GM19467 (cell line): Measurements from ENCODE around the gene THSD4.
"Not testable (repeated sequence)": the region's sequence is repeated elsewhere in the genome, so short reads cannot be mapped to it uniquely, and the experiment has no call there.

Experiments
- ATAC-seq: cut with Tn5 transposase; IDR thresholded peaks from one replicate; pipeline ENCODE4 v1.9.1; 2021; ENCODE audit warnings: mild to moderate bottlenecking, moderate library complexity; ENCODE audit not compliant: unreplicated experiment

THSD4 gene

DNA sequence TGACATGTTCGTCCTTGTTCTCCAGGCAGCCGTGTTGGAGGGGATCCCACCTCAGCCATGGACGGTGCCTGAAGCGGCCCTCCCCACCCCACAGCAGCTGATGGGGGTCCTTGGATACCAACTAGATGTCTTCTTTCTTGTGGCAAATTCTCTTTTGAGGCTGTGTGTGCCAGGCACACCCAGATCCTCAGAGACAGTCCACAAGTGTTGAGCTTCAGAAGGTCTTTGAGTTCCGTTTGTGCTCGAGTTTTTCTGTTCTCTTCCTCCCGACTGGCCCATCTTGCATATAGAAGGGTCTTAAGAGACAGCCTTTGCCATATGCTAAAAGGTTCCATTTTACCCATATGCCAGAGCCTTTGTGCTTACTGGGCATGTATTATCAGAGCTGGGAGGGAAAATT is 227.4 kb downstream of the THSD4 start:
- ATAC-seq, result no peak

DNA sequence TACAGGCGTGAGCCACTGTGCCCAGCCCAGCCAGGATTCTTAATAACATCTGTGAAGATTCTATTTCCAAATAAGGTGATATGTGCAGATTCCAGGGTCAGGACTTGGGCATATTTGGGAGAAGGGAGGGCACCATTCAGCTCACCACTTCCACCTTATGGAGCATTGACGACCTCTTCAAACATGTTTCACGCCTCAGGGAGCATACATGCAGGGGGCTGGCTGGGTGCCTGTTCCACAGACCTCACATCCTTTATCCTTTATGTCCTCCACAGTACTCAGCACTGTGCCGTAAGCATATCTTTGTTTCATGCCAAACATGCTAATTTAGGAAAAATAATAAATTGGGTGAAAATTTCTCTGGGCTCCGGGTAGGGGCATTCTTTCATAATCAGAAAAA is 229.0 kb downstream of the THSD4 start:
- ATAC-seq, result no peak

DNA sequence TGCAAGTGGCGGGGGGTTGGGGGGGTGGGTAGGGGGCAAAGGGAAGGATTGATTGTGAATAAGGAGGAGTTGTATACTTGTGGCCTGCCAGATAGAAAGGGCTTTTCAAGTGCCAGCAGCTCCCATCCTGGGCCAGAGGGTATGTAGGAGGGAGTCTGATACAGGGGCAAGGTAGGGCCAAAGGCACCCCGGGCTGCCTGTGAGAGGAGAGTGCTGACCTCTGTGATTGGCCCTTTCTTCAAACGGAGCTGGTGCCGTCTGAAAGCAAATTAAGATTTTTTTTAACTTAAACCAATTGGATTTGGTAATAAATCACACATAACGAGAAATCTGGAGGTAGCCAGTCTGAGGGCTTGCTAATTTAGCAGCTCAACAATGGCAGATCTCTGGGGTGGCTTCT is 229.9 kb downstream of the THSD4 start:
- ATAC-seq, result no peak

DNA sequence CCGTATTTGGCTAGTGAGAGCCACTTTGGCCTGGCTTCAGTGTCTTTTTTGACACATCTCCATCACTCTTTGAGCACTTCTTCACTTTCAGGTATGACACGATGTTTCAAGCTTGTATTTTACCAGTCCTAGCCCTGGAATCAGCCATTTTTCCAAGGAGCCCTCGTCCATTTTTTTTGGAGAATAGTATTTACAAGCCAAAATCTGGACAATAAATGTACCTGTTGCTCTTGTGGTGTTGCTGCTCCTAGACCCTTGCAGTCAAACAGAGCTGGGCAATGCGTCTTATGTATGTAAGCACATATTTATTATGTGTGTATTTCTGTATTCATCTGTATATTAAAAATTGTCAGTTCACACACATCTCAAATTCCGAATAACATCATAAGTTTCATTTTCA is 231.2 kb downstream of the THSD4 start:
- ATAC-seq, result no peak

DNA sequence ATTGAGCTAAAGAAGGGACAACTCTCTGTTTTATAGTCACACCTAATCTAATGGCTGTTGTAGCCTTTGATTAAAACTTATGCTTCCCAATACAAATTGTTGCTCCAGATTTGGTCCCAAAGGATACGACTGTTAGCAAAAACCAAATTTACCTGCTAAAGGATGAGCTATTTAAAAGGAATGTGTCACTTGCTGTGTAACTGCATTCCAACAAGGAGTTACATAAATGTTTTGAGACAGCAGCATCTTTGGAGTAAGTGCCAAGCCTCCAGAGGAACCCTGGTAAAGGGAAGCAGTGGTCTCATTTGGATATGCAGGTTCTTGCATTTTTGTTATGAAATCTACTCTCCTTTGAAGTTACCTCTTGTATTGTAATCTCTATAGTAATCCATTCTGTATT is 233.3 kb downstream of the THSD4 start:
- no peak for ATAC-seq

DNA sequence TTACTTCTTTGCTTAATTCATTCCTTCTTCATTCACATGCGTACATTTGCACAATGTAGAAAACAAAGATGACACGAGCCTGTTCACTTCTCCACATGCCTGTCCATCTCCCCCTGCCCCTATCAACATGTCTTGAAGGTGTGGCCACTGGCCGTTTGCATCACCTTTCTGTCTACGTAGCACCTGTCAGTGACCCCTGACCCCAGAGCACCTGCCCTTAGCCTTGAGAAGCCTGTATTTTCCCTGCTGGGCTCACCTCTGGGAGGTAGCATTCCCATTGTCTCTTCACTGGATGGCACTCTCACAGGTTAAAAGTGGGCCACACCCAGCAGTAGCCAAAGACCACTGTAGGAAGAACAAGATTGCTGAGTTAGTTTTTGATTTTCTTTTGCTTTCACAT is 234.1 kb downstream of the THSD4 start:
- ATAC-seq, result no peak

DNA sequence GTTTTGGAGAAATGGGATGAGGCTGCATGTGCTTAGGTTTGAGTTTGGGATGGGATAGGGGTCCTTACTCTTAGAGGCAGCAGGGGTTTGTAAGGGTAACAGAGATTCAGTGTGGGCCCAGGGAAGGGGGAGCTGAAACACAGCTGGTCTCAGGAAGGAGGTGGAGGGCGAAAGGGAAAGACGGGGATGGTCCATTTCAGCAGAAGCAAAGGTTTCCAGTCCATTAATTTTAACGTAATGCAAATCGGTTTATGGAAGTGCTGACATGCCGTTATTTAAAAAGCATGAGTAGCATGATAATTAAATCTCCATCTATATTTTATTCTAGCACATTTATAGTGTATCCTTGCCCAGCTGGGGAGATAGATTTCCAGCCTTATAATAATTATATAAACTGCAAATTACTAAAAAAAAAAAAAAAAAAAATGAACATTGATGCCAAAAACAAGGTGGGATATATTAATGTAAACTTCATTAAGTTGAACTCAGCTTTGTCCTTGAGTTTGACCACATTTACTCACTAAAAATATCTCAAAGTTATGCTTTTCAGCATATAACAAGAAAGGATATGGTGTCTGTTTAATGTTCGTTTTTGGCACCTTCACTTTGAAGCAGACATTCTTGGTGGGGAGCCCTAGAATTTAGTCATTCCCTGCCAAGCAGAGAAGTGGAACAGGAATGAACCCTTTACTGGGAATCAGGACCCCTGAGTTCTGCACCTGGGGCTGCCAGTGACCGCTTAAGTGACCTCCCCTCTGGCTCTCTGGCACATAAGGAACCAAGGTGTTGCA is 234.7 kb downstream of the THSD4 start:
- ATAC-seq, result no peak

DNA sequence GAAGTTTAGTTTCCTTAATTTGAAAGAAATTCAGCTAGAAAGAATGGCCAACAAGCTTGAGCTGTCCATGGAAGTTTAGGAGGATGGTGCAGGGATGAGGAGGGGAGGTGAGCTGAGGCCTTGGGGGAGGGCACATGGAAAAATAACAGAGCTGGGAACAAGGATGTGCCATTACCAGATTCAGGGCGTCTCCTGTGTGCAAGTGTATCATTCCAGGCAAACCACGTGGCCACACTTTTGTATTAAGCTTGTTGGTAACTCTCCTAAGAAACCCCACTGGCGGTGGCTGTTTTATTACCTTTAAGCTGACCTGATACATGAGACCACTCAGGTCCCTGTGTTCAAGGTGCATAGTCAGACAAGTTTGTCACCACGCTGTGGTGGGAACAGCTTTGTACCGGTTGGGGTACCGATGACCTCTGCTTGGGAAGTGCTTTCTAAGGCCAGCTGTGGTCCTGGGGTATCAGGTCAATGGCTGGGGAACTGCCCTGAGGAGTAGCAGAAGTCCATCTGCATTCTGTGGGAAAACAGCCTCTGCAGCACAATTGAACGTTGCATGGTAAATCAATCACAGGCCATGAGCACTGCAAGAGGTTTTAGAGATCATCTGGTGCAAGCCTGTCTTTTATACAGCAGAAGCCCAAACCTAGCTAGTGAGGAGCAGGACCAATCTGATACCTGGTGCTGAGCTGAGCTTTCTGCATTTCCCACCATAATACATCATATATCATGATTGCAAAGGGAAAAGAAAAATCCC is 235.5 kb downstream of the THSD4 start:
- no peak for ATAC-seq

DNA sequence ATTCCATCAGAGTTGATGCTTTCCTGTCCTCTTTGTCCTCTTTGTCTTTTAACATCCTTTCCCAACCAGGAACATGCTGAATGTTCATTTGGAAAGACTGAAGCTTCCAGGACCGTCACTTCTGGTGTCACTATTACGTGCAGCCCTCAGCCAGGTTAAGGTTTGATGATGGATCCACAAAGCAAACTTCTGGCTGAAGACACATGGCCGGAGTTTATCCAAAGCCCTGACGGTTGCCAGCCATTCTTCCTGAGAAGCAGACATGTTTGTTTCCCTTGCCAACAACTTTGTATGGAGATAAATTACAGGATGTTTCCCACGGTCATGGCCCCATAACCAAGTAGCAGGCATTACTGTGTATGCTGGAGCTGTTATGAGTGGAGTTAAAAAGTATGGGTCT is 236.9 kb downstream of the THSD4 start:
- ATAC-seq, result no peak

DNA sequence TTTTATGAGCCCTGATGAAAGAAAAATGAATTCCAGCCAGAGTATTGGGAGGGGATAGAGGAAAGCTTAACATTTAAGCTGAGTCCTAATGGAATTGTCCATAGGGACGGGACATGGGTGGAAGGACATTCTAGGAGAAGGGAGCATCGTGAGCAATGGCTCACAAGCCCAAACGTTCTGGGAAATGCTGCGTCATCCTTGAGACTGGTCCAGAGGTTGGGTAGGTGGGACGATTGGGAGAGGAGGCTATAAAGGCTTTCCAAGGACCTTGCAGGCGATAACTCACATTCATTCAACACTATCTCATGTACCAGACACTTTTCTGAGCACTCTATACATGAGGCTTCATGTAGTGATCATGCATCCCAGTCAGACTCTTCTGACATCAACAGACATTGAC is 237.5 kb downstream of the THSD4 start:
- no peak for ATAC-seq

DNA sequence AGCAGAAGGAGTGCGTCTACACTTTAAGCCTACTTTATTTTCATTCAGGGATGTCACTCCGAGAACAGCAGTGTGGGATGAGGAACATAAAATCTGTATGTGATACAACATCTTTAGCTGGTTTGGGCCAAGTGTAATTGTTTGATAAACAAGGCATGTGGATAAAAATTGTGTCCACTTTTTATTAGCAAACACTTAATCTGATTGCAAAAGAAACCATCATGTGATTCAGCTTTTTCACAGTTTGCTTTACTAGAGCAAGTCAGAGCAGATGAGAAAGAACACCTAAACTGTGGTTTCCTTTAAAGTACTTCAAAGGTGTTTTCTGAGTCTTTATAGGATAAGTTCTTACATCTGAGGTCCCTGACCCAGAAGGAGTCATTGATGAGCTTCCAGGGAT is 237.9 kb downstream of the THSD4 start:
- no peak for ATAC-seq

DNA sequence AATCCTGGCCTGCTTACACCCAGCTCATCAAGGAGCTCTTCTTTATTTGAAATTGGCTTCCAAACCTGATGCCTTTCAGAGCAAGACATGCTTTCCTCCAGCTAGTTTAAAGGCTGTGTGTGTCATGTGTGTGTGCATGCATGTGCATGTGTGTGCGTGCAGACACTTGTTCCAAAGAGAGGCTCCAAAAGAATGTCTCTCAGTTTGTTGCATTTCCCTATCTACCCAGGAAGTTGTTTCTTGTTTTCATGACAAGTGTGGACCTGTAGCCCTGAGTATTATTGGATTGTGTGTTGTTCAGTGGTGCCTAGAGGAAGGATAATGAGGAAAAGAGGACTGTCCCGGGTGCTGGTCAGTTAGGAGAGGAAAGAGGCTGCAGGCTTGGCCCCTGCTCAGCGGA is 240.0 kb downstream of the THSD4 start:
- no peak for ATAC-seq

DNA sequence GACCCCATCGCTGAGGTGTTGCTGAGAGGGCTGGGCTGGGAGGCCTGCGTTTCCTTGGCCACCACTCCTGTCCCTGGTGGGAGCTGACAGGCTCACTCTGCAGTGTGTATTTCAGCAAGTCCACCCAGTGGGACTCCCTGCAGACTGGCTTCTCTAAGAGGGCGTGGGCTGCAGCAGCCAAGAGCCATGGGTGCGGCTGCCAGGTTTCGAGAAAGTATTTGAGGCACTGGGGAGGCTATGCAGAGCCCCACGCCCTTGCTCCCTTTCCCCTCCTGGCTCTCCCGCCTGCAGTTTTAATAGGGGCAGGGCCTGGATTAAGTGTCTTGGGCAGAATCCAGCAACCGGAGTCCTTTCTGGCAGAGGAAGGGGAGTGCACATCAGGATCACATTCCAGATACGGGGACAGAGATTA is 242.1 kb downstream of the THSD4 start:
- ATAC-seq, result no peak

DNA sequence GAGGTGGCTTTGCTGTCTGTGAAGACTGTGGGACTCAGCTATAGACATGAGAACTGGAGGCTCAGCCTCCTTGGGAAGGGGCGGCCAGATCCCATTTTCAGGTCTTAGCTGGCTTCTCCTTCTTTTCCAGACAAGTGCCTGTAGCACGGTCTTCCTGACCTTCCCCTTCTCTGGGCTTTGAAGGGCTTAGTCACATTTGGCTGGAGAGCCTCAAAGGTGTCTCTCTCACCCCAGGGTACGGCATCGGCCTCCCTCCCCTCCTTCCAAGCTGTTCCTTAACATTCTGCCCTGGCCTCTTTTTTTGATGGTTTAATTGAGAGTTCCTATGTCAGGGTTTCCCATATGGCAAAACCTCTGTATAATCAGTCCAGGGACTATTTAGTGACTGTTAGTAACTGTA is 242.7 kb downstream of the THSD4 start:
- no peak for ATAC-seq

DNA sequence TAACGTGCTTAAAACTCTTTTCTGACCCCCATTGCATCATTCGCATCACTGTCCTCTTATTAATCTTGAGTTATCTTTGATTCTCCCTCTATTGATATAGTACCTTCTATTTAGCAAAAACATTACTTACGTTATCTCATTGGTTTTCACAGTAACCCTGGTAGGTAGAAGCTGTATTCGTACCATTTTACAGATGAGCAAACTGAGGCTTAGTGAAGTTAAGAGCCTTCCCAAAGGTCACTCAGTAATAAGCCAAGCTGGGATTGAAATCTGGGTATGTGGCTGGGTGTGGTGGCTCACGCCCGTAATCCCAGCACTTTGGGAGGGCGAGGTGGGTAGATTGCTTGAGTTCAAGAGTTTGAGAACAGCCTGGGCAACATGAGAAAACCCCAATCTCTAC is 244.0 kb downstream of the THSD4 start:
- ATAC-seq, result no peak

DNA sequence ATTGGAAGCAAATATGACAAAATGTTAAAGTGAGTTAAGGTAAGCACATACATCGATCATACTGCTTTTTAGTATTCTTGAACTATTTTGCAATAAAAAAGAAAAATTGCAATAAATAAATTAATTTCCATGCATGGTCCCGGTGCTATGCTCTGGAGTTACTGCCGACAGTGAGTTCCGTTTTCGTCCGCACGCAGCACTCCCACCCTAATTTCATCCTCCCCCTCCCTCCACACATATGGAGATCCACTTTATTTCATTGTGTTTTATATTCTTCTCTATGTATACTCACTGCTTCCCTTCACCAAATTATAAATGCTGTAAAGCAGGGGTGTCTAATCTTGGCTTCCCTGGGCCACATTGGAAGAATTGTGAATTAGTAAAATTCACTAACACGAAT is 247.3 kb downstream of the THSD4 start:
- no peak for ATAC-seq

DNA sequence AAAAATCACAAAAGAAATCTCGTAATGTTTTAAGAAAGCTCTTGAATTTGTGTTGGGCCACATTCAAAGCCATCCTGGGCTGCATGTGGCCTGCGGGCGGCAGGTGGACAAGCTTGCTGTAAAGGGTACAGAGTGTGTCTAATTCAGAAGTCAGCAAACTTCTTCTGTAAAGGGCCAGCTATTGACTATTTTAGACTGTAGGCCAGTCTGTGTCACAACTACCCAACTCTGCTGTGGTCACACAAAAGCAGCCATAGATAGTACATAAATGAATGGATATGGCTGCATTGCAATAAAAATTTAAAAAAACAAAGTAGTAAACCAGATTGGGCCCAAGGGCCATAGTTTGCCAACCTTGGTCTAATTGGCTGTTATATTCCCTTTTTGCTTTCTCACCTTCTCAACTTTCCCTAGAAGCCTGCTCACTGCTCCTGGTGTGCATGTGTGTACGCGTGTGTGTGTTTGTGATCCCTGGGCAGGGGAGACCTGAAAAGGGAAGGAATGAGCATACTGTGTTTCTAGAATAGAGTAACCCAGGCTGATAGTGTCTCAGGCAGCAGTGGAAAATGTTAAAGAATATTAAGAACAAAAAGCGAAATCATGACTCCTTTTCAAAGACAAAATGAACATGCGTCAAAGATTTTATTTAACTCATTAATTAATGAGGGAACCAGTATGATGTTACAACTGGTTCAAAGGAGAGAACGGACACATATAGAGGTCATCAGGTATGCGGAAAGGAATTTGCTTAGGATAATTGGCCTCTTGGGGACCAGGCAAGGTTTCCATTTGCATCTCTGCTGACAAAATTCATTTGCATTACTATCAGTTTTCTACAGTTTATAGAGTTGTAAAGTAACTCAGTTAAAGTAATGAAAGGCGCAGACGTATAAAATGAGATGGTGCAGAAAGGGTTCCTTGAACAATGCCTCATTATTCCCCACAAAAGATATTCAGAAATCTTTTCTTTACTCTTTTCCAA is 248.0 kb downstream of the THSD4 start:
- no peak for ATAC-seq

DNA sequence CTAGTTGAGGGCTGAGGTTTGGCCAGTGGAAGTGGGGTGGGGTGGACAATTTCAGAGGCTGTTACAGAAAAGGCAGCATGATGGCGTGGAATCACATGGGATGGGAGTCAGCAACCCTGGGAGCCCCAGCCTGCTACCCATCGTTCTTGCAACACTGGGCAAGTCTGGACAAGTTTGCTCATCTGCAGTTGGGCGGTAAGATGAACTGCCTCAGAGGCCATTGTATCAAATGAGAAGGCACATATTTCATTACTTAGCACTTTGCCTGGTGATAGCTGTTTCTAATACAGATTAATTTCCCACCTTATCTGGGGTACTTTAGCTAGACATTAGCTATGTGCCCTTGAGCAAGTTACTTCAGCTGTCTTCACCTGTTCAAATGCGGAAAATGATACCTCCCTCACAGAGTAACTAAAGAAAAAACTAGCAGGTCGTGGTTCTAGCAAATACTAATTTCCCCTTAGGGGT is 248.9 kb downstream of the THSD4 start:
- no peak for ATAC-seq

DNA sequence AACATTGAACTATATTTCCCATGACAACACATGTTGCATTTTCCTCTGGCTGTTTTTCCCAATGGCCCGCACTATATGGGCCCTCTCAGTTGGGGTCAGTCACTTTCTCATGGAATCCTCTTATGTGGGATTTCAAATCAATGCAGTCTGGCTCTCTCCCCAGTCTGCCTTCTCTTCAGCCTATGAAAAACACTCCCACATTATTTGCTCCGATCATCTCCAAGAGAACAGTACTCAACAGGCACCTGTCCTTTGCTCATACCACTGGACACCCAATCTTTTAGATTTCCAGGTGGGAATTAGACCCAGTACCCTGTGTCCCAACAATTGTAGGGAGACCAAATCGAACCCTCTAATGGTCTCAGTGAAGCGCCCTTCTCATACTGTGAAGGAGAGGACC is 251.3 kb downstream of the THSD4 start:
- no peak for ATAC-seq

DNA sequence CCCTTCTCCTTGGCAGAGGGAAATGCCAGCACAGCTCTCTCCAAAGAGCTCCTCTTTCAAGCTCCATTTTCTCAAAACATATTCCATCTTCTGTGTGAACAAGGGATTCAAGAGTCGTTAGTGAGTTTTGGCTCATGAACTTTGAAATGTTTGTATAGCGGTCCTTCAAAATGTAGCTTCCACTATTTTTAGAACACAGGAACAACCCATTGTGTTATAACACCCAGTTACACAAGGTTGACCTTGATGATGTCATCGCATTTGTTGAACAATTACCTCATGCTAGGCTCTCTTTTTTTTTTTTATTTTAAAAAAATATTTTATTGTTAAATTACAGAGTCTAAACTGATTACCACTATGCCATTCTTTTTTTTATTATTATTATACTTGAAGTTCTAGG is 251.7 kb downstream of the THSD4 start:
- ATAC-seq, result no peak

DNA sequence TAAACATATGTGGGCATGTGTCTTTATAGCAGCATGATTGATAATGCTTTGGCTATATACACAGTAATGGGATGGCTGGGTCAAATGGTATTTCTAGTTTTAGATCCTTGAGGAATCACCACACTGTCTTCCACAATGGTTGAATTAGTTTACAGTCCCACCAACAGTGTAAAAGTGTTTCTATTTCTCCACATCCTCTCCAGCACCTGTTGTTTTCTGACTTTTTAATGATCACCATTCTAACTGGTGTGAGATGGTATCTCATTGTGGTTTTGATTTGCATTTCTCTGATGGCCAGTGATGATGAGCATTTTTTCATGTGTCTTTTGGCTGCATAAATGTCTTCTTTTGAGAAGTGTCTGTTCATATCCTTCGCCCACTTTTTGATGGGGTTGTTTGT is 252.5 kb downstream of the THSD4 start:
- not testable (repeated sequence) for ATAC-seq
